PC-3 (cell line): ENCODE data around the gene STIM1. TPM values are rescaled to one million over a fixed set of nuclear protein-coding genes. Genes with fewer than 3 reads are reported as not detected.
A peak's percentile ranks its signal among the peaks of the same experiment; 100 is the strongest.

Experiments
- ATAC-seq: fragments of 200-7000 bp; cut with Tn5 transposase; 2 replicates; pipeline ENCODE4 v1.9.1; 2020; ENCODE audit warnings: mild to moderate bottlenecking, moderate library complexity
- BruUV-seq: library from RNA; stranded (reverse); fragments of 400-500 nt; replicated peaks from 2 replicates; lab custom pipeline; 2021; lab: Mats Ljungman, UMichigan
- CTCF ChIA-PET: fragments of 300-600 bp; sonication (Branson Sonifier 250); formaldehyde crosslinking; loops from one replicate; lab custom pipeline; 2022; ENCODE audit warnings: antibody characterized with exemption; lab: Charles Lee
- POLR2A ChIA-PET: fragments of 300-600 bp; sonication (Branson Sonifier 250); formaldehyde crosslinking; loops from one replicate; lab custom pipeline; 2022; ENCODE audit warnings: antibody characterized with exemption; ENCODE audit not compliant: unreplicated experiment; lab: Charles Lee
- DNase-seq: peaks from one replicate; pipeline ENCODE4 v3.0.0-alpha.2; 2015
- H2AFZ ChIP-seq: fragments of 300-600 bp; sonication (generic); 2 replicates; pipeline ENCODE4 v1.6.0; 2016; ENCODE audit warnings: antibody characterized with exemption, low read length
- H3F3A ChIP-seq: fragments of 300-600 bp; sonication (generic); one replicate; pipeline ENCODE4 v1.6.0; 2017; ENCODE audit warnings: antibody characterized with exemption, low read length, control low read depth, mild to moderate bottlenecking; ENCODE audit not compliant: unreplicated experiment
- H3K27ac ChIP-seq: fragments of 300-600 bp; sonication (generic); 2 replicates; pipeline ENCODE4 v1.5.1; 2016; ENCODE audit warnings: mild to moderate bottlenecking, low read length
- H3K27me3 ChIP-seq: fragments of 300-600 bp; sonication (generic); 2 replicates; pipeline ENCODE4 v1.6.1; 2016; ENCODE audit warnings: low read length, mixed read lengths
- H3K36me3 ChIP-seq: fragments of 300-600 bp; sonication (generic); 2 replicates; pipeline ENCODE4 v1.6.1; 2016; ENCODE audit warnings: low read depth, mixed run types, low read length, mixed read lengths
- H3K4me1 ChIP-seq: fragments of 300-600 bp; sonication (generic); 2 replicates; pipeline ENCODE4 v1.5.1; 2016; ENCODE audit warnings: low read length; ENCODE audit not compliant: insufficient read depth
- H3K4me2 ChIP-seq: fragments of 300-600 bp; sonication (generic); 2 replicates; pipeline ENCODE4 v1.6.0; 2016; ENCODE audit warnings: low read length
- H3K4me3 ChIP-seq: fragments of 300-600 bp; sonication (generic); 2 replicates; pipeline ENCODE4 v1.5.1; 2016; ENCODE audit warnings: mild to moderate bottlenecking, low read length, mixed read lengths
- H3K79me2 ChIP-seq: fragments of 300-600 bp; sonication (generic); 2 replicates; pipeline ENCODE4 v1.6.1; 2017; ENCODE audit warnings: low read length, mixed read lengths
- H3K9ac ChIP-seq: fragments of 300-600 bp; sonication (generic); 2 replicates; pipeline ENCODE4 v1.6.0; 2016; ENCODE audit warnings: mild to moderate bottlenecking, low read length
- H3K9me2 ChIP-seq: fragments of 300-600 bp; sonication (generic); replicated peaks from 2 replicates; pipeline ENCODE4 v1.6.1; 2016; ENCODE audit warnings: mixed run types, low read length, mixed read lengths
- H3K9me3 ChIP-seq: fragments of 300-600 bp; sonication (generic); 2 replicates; pipeline ENCODE4 v1.6.1; 2016; ENCODE audit warnings: low read length, mixed read lengths
- H4K20me1 ChIP-seq: fragments of 300-600 bp; sonication (generic); 2 replicates; pipeline ENCODE4 v1.6.1; 2016; ENCODE audit warnings: low read length, mixed read lengths
- EZH2 ChIP-seq: fragments of 300-600 bp; sonication (generic); IDR thresholded peaks from one replicate; pipeline ENCODE4 v1.6.1; 2017; ENCODE audit warnings: antibody characterized with exemption, mild to moderate bottlenecking, low read length; ENCODE audit not compliant: unreplicated experiment
- EZH2phosphoT487 ChIP-seq: fragments of 300-600 bp; sonication (generic); IDR thresholded peaks from 2 replicates; pipeline ENCODE4 v1.6.1; 2018; ENCODE audit warnings: mild to moderate bottlenecking, antibody characterized with exemption, low read length, borderline replicate concordance
- intact Hi-C: fragments of 100-400 bp; cut with micrococcal nuclease; formaldehyde crosslinking; loops from 2 replicates; pipeline ENCODE4 v1.9.0; 2023
- total RNA-seq: library from RNA; depleted of rRNA; stranded (reverse); fragments of >200 nt; gene quantifications from 2 replicates; pipeline ENCODE4 v1.2.3, GENCODE V29; 2014
- TF ChIP-seq, protein P1 (sequence below): fragments of 300-600 bp; sonication (generic); conservative IDR thresholded peaks from 2 replicates; pipeline ENCODE4 v1.5.1; 2017; ENCODE audit warnings: antibody characterized with exemption, low read depth, mild to moderate bottlenecking, low read length

STIM1 gene
- total RNA-seq, 1 experiment from 2014 or later, result 22.8 TPM

DNA sequence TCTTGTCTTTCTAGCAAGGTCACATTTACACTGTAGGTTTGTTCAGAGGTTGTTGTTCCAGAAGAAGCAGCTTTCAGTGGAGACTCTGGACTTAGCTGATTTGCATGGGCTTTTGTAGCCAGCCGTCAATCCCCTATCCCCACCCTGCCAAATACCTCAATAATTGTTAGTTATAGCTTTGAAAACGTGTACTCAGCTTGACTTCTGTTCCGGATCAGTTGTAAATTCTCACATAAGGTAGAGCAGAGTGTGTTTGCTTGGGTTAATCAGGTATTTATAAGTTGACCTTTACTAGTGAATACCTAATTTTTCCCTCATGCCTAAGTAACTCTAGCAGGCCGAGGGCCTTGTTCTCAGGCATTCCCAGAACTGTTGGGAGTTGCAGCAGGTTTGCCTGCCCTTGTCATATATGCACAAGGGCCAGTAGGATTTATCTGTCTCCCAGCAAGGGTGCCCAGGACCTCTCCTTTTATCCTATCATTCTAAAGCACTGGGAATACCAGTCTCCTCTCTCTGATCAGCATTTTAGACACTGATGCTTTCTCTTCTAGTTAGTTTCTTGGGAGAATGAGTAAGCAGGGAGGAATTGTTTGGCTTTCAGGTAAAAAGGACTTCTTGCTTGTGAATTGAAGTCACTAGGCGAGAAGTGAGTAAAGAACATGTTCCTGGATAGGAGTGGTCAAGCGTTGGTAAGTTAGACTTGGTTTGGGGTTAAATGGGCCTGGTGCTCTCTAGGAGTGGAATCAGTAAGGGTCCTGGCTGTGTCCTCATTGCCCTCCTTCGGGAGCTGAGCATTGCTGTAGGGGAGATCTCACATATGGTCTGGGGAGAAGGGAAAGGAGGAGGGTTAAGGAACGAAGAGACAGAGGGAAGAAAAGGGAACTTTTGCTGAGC lies 22.1 kb downstream of the STIM1 start:
- Histone ChIP-seq H3K4me1 (peaks cover 31% of the 10 kb centered on the region), H2AFZ (peak overlapping the region; percentile 31; the same call in 1 of the 2 replicates), H3K9me2 (no peaks in the 10 kb centered on the region), H3K4me3 (no peak overlapping the region; the same call in 1 of the 2 replicates), H3K4me2 (peak overlapping the region; percentile 43), H3K27me3 (no peaks in the 10 kb centered on the region), H3K79me2 (peaks cover 49% of the 10 kb centered on the region), H4K20me1 (no peaks in the 10 kb centered on the region), H3F3A (no peaks in the 10 kb centered on the region), H3K9me3 (no peaks in the 10 kb centered on the region), H3K27ac (peak overlapping the region; percentile 74), H3K36me3 (no peaks in the 10 kb centered on the region), H3K9ac (no peak overlapping the region)
- no TSS peak for BruUV-seq
- intact Hi-C loops, result no loop called here
- DNase-seq (peak; percentile 67), ATAC-seq (peak; percentile 60)
- ChIA-PET CTCF (no interaction called here), POLR2A (no interaction called here)
- TF ChIP-seq, protein P1, sequence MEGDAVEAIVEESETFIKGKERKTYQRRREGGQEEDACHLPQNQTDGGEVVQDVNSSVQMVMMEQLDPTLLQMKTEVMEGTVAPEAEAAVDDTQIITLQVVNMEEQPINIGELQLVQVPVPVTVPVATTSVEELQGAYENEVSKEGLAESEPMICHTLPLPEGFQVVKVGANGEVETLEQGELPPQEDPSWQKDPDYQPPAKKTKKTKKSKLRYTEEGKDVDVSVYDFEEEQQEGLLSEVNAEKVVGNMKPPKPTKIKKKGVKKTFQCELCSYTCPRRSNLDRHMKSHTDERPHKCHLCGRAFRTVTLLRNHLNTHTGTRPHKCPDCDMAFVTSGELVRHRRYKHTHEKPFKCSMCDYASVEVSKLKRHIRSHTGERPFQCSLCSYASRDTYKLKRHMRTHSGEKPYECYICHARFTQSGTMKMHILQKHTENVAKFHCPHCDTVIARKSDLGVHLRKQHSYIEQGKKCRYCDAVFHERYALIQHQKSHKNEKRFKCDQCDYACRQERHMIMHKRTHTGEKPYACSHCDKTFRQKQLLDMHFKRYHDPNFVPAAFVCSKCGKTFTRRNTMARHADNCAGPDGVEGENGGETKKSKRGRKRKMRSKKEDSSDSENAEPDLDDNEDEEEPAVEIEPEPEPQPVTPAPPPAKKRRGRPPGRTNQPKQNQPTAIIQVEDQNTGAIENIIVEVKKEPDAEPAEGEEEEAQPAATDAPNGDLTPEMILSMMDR, result no peak
- TF ChIP-seq EZH2, result no peak
- TF ChIP-seq EZH2phosphoT487, result no peak

DNA sequence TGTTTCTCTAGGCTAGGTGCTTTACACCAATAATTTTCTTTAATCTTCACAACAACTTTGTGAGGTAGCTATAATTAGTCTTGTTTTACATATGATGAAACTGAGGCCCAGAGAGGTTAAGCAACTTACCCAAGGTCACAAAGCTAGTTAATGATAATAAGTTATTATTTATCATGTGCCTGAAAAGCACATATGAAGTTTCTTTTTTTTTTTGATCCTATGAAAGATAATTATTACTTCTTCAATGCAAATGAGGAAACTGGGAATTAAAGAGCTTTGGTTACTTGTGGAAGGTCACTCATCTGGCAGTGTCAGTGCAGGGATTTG lies 22.8 kb downstream of the STIM1 start:
- intact Hi-C loops, result no loop called here
- H3F3A ChIP-seq, result no peaks in the 10 kb centered on the region
- no peak for ATAC-seq
- no peaks in the 10 kb centered on the region for H3K9me2 ChIP-seq
- H3K9ac ChIP-seq, result no peak overlapping the region
- peaks cover 52% of the 10 kb centered on the region for H3K79me2 ChIP-seq
- H3K4me2 ChIP-seq, result peak overlapping the region; percentile 43
- no TSS peak for BruUV-seq
- TF ChIP-seq, protein P1, result no peak
- TF ChIP-seq EZH2phosphoT487 (no peak), EZH2 (no peak)
- no peaks in the 10 kb centered on the region for H3K27me3 ChIP-seq
- H2AFZ ChIP-seq, result no peak overlapping the region
- no peak overlapping the region; the same call in 1 of the 2 replicates for H3K4me3 ChIP-seq
- H4K20me1 ChIP-seq, result no peaks in the 10 kb centered on the region
- H3K36me3 ChIP-seq, result no peaks in the 10 kb centered on the region
- H3K27ac ChIP-seq, result peak overlapping the region; percentile 74
- POLR2A ChIA-PET, result no interaction called here
- CTCF ChIA-PET, result interaction anchor here (0.6 kb wide), 1 partner anchor 24 kb away, joined by 3 read pairs; no protein-coding TSS in a partner anchor
- H3K4me1 ChIP-seq, result peaks cover 31% of the 10 kb centered on the region
- DNase-seq, result no peak
- no peaks in the 10 kb centered on the region for H3K9me3 ChIP-seq
